H1 (cell line): ENCODE results near the gene RANBP3L. TPM values are rescaled to one million over a fixed set of nuclear protein-coding genes. Genes with fewer than 3 reads are reported as not detected.
"Not testable (repeated sequence)": the region's sequence is repeated elsewhere in the genome, so short reads cannot be mapped to it uniquely, and the experiment has no call there.

Source experiments
- CTCF ChIA-PET: fragments of 300-600 bp; sonication (Branson Sonifier 250); formaldehyde crosslinking; loops from one replicate; lab custom pipeline; 2021; ENCODE audit not compliant: partially characterized antibody; lab: Charles Lee
- POLR2A ChIA-PET: fragments of 300-600 bp; sonication (Branson Sonifier 250); formaldehyde crosslinking; loops from one replicate; lab custom pipeline; 2021; ENCODE audit warnings: inconsistent platforms; ENCODE audit not compliant: partially characterized antibody; lab: Charles Lee
- DNase-seq, 2 experiments: peaks; one replicate each; pipeline versions ENCODE4 v3.0.0 to v3.0.0-alpha.2; 2010 to 2022; ENCODE audit warnings: low spot score in 2 of 2, low read depth in 1 of 2, mixed read lengths in 1 of 2
- FAIRE-seq: peaks from 2 replicates; lab custom pipeline; 2011; peaks lifted over from hg19 to GRCh38; lab: Jason Lieb, UNC
- H2AFZ ChIP-seq: 2 replicates; pipeline ENCODE4 v1.8.1; 2012; ENCODE audit warnings: low read length, inconsistent platforms
- H2AK5ac ChIP-seq: 2 replicates; pipeline ENCODE4 v1.6.1; 2013; ENCODE audit warnings: low read depth, low read length
- H2BK120ac ChIP-seq: replicated peaks from 2 replicates; pipeline ENCODE3; 2013; ENCODE audit warnings: low read depth, low read length, inconsistent platforms
- H2BK12ac ChIP-seq: 2 replicates; pipeline ENCODE4 v1.6.1; 2013; ENCODE audit warnings: low read depth, low read length
- H2BK15ac ChIP-seq: 2 replicates; pipeline ENCODE4 v1.6.1; 2013; ENCODE audit warnings: low read length
- H2BK20ac ChIP-seq: 2 replicates; pipeline ENCODE4 v1.6.1; 2013; ENCODE audit warnings: low read length
- H2BK5ac ChIP-seq: 2 replicates; pipeline ENCODE4 v1.6.1; 2013; ENCODE audit warnings: low read depth, low read length
- H3K14ac ChIP-seq: 2 replicates; pipeline ENCODE4 v1.6.1; 2013; ENCODE audit warnings: inconsistent platforms; ENCODE audit not compliant: insufficient read length
- H3K18ac ChIP-seq: 2 replicates; pipeline ENCODE4 v1.6.1; 2013; ENCODE audit warnings: low read length; ENCODE audit errors: extremely low read depth
- H3K23ac ChIP-seq: 2 replicates; pipeline ENCODE4 v1.6.1; 2013; ENCODE audit warnings: inconsistent platforms; ENCODE audit not compliant: insufficient read length
- H3K23me2 ChIP-seq: 2 replicates; pipeline ENCODE4 v1.6.1; 2013; ENCODE audit warnings: low read depth, low read length
- H3K27ac ChIP-seq: 2 replicates; pipeline ENCODE4 v1.6.1; 2011; ENCODE audit warnings: low read depth, low read length, inconsistent platforms
- H3K27me3 ChIP-seq, 4 experiments: replicated peaks in 1 of 4; 1 replicate in 1 of 4; 2 replicates in 3 of 4; pipeline versions ENCODE4 v1.6.1 to v1.8.1; 2011 to 2013; ENCODE audit warnings: low read length in 3 of 4, mild to moderate bottlenecking in 3 of 4, inconsistent platforms in 2 of 4, mixed read lengths in 2 of 4, moderate library complexity in 1 of 4; ENCODE audit not compliant: control insufficient read depth in 3 of 4, insufficient read depth in 3 of 4; ENCODE audit errors: extremely low read depth in 1 of 4
- H3K36me3 ChIP-seq, 4 experiments: 2 replicates each; pipeline versions ENCODE4 v1.6.1 to v1.8.1; 2011 to 2013; ENCODE audit warnings: mild to moderate bottlenecking in 4 of 4, low read length in 3 of 4, moderate library complexity in 2 of 4, control low read depth in 1 of 4, inconsistent platforms in 1 of 4; ENCODE audit not compliant: insufficient read depth in 4 of 4, control insufficient read depth in 2 of 4
- H3K4ac ChIP-seq: replicated peaks from 2 replicates; pipeline ENCODE3; 2013; ENCODE audit warnings: low read length, low read depth, mixed read lengths, inconsistent platforms; ENCODE audit not compliant: insufficient read length
- H3K4me1 ChIP-seq, 4 experiments: replicated peaks in 1 of 4; 1 replicate in 1 of 4; 2 replicates in 3 of 4; pipeline versions ENCODE4 v1.6.1 to v1.8.1; 2011 to 2013; ENCODE audit warnings: low read length in 3 of 4, inconsistent platforms in 2 of 4, mixed read lengths in 1 of 4; ENCODE audit not compliant: insufficient read depth in 4 of 4, control insufficient read depth in 3 of 4
- H3K4me2 ChIP-seq, 2 experiments: 2 replicates each; pipeline versions ENCODE4 v1.6.1 to v1.8.1; 2011 to 2013; ENCODE audit warnings: low read depth in 2 of 2, low read length in 2 of 2, control low read depth in 1 of 2, inconsistent platforms in 1 of 2, mild to moderate bottlenecking in 1 of 2; ENCODE audit not compliant: insufficient read depth in 1 of 2
- H3K4me3 ChIP-seq, 4 experiments: fragments of 200-600, 300-600 bp in 1 of 4; sonication (generic), shearing (Covaris generic), sonication (Bioruptor Twin) in 1 of 4; 2 replicates each; pipeline versions ENCODE4 v1.5.1 to v1.8.1; 2011 to 2016; ENCODE audit warnings: low read length in 4 of 4, low read depth in 3 of 4, control low read depth in 2 of 4, inconsistent platforms in 2 of 4, mild to moderate bottlenecking in 2 of 4, mixed read lengths in 1 of 4, moderate library complexity in 1 of 4; ENCODE audit not compliant: insufficient read depth in 2 of 4; ENCODE audit errors: extremely low read depth in 1 of 4
- H3K56ac ChIP-seq: replicated peaks from 2 replicates; pipeline ENCODE3; 2013; ENCODE audit warnings: low read depth, mild to moderate bottlenecking, mixed read lengths, low read length, inconsistent platforms; ENCODE audit not compliant: insufficient read length
- H3K79me1 ChIP-seq: 2 replicates; pipeline ENCODE4 v1.6.1; 2013; ENCODE audit warnings: low read depth, low read length, control low read depth
- H3K79me2 ChIP-seq, 2 experiments: 2 replicates each; pipeline versions ENCODE4 v1.6.1 to v1.8.1; 2012 to 2013; ENCODE audit warnings: low read length in 2 of 2, mild to moderate bottlenecking in 2 of 2, inconsistent platforms in 1 of 2; ENCODE audit not compliant: insufficient read depth in 2 of 2, control insufficient read depth in 1 of 2
- H3K9ac ChIP-seq, 4 experiments: replicated peaks in 1 of 4; 1 replicate in 1 of 4; 2 replicates in 3 of 4; pipeline versions ENCODE4 v1.6.1 to v1.8.1; 2011 to 2013; ENCODE audit warnings: low read depth in 3 of 4, low read length in 3 of 4, control low read depth in 2 of 4, mild to moderate bottlenecking in 2 of 4, moderate library complexity in 2 of 4, inconsistent platforms in 1 of 4; ENCODE audit errors: extremely low read depth in 1 of 4
- H3K9me3 ChIP-seq, 2 experiments: 2 replicates each; pipeline versions ENCODE4 v1.6.1 to v1.8.1; 2012 to 2013; ENCODE audit warnings: mild to moderate bottlenecking in 2 of 2, moderate library complexity in 2 of 2, control low read depth in 1 of 2, inconsistent platforms in 1 of 2, low read depth in 1 of 2, low read length in 1 of 2, mixed read lengths in 1 of 2; ENCODE audit not compliant: insufficient read depth in 2 of 2
- H4K20me1 ChIP-seq, 2 experiments: replicated peaks in 1 of 2; 2 replicates each; pipeline versions ENCODE3 to v1.8.1; 2011 to 2013; ENCODE audit warnings: inconsistent platforms in 2 of 2, low read length in 2 of 2, mild to moderate bottlenecking in 1 of 2; ENCODE audit not compliant: insufficient read depth in 2 of 2, control insufficient read depth in 1 of 2
- H4K5ac ChIP-seq: 2 replicates; pipeline ENCODE4 v1.6.1; 2013; ENCODE audit warnings: low read length, low read depth, mixed read lengths, inconsistent platforms; ENCODE audit not compliant: insufficient read length
- H4K8ac ChIP-seq: 2 replicates; pipeline ENCODE4 v1.8.0; 2013; ENCODE audit warnings: mild to moderate bottlenecking, moderate library complexity, low read length, inconsistent platforms; ENCODE audit not compliant: insufficient read depth; ENCODE audit errors: extremely low read depth
- H4K91ac ChIP-seq: replicated peaks from 2 replicates; pipeline ENCODE3; 2013; ENCODE audit warnings: low read length, mixed read lengths, inconsistent platforms; ENCODE audit not compliant: insufficient read length
- WGBS, 2 experiments: shearing (Covaris generic) in 1 of 2; methylation state at CpG; one replicate each; pipeline versions ENCODE4 v1.1.6 to v1.1.7; 2013 to 2015; ENCODE audit warnings: low lambda C conversion rate in 2 of 2, mixed read lengths in 2 of 2, inconsistent platforms in 1 of 2, low coverage in 1 of 2, missing lambda C conversion rate in 1 of 2; ENCODE audit not compliant: insufficient replicate concordance in 2 of 2, insufficient coverage in 1 of 2, insufficient read length in 1 of 2; ENCODE audit errors: extremely low coverage in 1 of 2, missing lambda C conversion rate in 1 of 2; 5-methylcytosine and 5-hydroxymethylcytosine counted together
- polyA plus RNA-seq, 7 experiments: library from polyadenylated mRNA; depleted of rRNA in 3 of 7; stranded (reverse) in 5 of 7; unstranded in 2 of 7; fragments of >200 nt in 5 of 7; fragments of 200-250 nt in 2 of 7; gene quantifications; 1 replicate in 5 of 7; 2 replicates in 1 of 7; 4 replicates in 1 of 7; pipeline versions ENCODE4 v1.2.1 to v1.2.3, GENCODE V29; 2011 to 2013; ENCODE audit warnings: missing spikeins in 2 of 7, mixed read lengths in 2 of 7
- total RNA-seq: library from RNA; stranded (reverse); fragmentation: NEBNext Ultra II Directional; extraction: Animal tissue kit (Norgen Biotek cat#: 25700); gene quantifications from 2 replicates; pipeline ENCODE4 v1.2.1, GENCODE V29; 2021

Gene RANBP3L
- total and polyA plus RNA-seq, 2 of the 8 experiments (the other 6 are each of a cell fraction or from before 2014, with no cell fraction given), result not detected

GRCh38 chr5:36332720-36333119 is 31.0 kb upstream of the RANBP3L start:
- H4K20me1 ChIP-seq, FAIRE-seq, H3K23ac ChIP-seq, H4K8ac ChIP-seq, H3K4me1 ChIP-seq, H2BK20ac ChIP-seq, POLR2A ChIA-PET, H4K5ac ChIP-seq, H2BK5ac ChIP-seq, H3K4ac ChIP-seq, H3K27ac ChIP-seq, H2AFZ ChIP-seq, H2BK12ac ChIP-seq, H2BK120ac ChIP-seq, H3K9ac ChIP-seq, H2AK5ac ChIP-seq, H3K18ac ChIP-seq, H3K4me3 ChIP-seq, H3K27me3 ChIP-seq, H3K79me1 ChIP-seq, H4K91ac ChIP-seq, H3K4me2 ChIP-seq, H3K23me2 ChIP-seq, H3K56ac ChIP-seq, H3K9me3 ChIP-seq, H3K79me2 ChIP-seq, H2BK15ac ChIP-seq, DNase-seq, H3K14ac ChIP-seq, H3K36me3 ChIP-seq: not testable (repeated sequence)
- WGBS, 2 experiments, result 91% methylated on average over 13 of the region's 13 CpGs; no CpG with 5 or more reads in 1 of the 2 experiments
- CTCF ChIA-PET, result interaction anchor here (0.6 to 1.5 kb wide), 4 partner anchors 27 to 115 kb away, joined by 3 to 4 read pairs (median 3); no protein-coding TSS in a partner anchor
